Measurements from ENCODE around the gene CETP.

GRCh38 chr16:56921571-56921970 is 40.2 kb upstream of the CETP start:
- no peak for TF ChIP-seq ZNF354B (CRISPR knock-in tag; IDR thresholded peaks at IDR 0.05)
- no peak for TF ChIP-seq GATA2 (CRISPR knock-in tag; IDR thresholded peaks at IDR 0.05)

Measured in K562 (cell line).